Measurements from ENCODE around the gene TOM1L2.
"Not testable (repeated sequence)": the region's sequence is repeated elsewhere in the genome, so short reads cannot be mapped to it uniquely, and the experiment has no call there.

TOM1L2 gene

GRCh38 chr17:17966399-17966798 is 5.8 kb downstream of the TOM1L2 start:
- no peak for DNase-seq

- no peak for DNase-seq
Measured at GRCh38 chr17:17965152-17965721, 7.0 kb downstream of the TOM1L2 start.

- no peak for DNase-seq
Measured at GRCh38 chr17:17964710-17965109, 7.5 kb downstream of the TOM1L2 start.

- DNase-seq: no peak
Measured at GRCh38 chr17:17963694-17964436, 8.3 kb downstream of the TOM1L2 start.

- DNase-seq: no peak
Measured at GRCh38 chr17:17963066-17963465, 9.1 kb downstream of the TOM1L2 start.

GRCh38 chr17:17960500-17961030 is 11.6 kb downstream of the TOM1L2 start:
- DNase-seq: no peak

- DNase-seq: peak; percentile 48
Measured at GRCh38 chr17:17959520-17960361, 12.5 kb downstream of the TOM1L2 start.

GRCh38 chr17:17958982-17959381 is 13.2 kb downstream of the TOM1L2 start:
- peak; percentile 16 for DNase-seq

GRCh38 chr17:17957584-17957916 is 14.7 kb downstream of the TOM1L2 start:
- DNase-seq: no peak

GRCh38 chr17:17955790-17956341 is 16.3 kb downstream of the TOM1L2 start:
- DNase-seq: not testable (repeated sequence)

- no peak for DNase-seq
Measured at GRCh38 chr17:17954079-17954478, 18.1 kb downstream of the TOM1L2 start.

GRCh38 chr17:17952691-17953090 is 19.5 kb downstream of the TOM1L2 start:
- no peak for DNase-seq

GRCh38 chr17:17951524-17951923 is 20.7 kb downstream of the TOM1L2 start:
- DNase-seq: no peak

GRCh38 chr17:17950806-17951205 is 21.4 kb downstream of the TOM1L2 start:
- no peak for DNase-seq

GRCh38 chr17:17950347-17950746 is 21.9 kb downstream of the TOM1L2 start:
- DNase-seq: no peak

GRCh38 chr17:17947966-17948365 is 24.2 kb downstream of the TOM1L2 start:
- no peak for DNase-seq

GRCh38 chr17:17947309-17947708 is 24.9 kb downstream of the TOM1L2 start:
- no peak for DNase-seq

- no peak for DNase-seq
Measured at GRCh38 chr17:17946093-17946492, 26.1 kb downstream of the TOM1L2 start.

GRCh38 chr17:17944743-17945142 is 27.5 kb downstream of the TOM1L2 start:
- DNase-seq: no peak

- DNase-seq: no peak
Measured at GRCh38 chr17:17944242-17944641, 28.0 kb downstream of the TOM1L2 start.

GRCh38 chr17:17943281-17943984 is 28.8 kb downstream of the TOM1L2 start:
- DNase-seq: no peak

GRCh38 chr17:17942846-17943245 is 29.4 kb downstream of the TOM1L2 start:
- DNase-seq: no peak

GRCh38 chr17:17941015-17941414 is 31.2 kb downstream of the TOM1L2 start:
- DNase-seq: no peak
